Measurements from ENCODE around the gene PSMD8. TPM values are rescaled to one million over a fixed set of nuclear protein-coding genes. Genes with fewer than 3 reads are reported as not detected.

PSMD8 gene
- total and polyA plus RNA-seq, 2 of the 8 experiments (the other 6 are each of a cell fraction or from before 2014, with no cell fraction given) = 170 to 486 TPM

GRCh38 chr19:38425222-38425809, 50.9 kb downstream of the PSMD8 start:
- no peak overlapping the region for H3K56ac ChIP-seq (replicated peaks; ENCODE audit: insufficient read length, low read depth, low read length)
- no peak overlapping the region for H3K9ac ChIP-seq (replicated peaks in 1 of 4; ENCODE audit: extremely low read depth in 1 of 4, low read depth in 3 of 4, low read length in 3 of 4)
- H3K9me3 ChIP-seq (ENCODE audit: insufficient read depth in 2 of 2, low read depth in 1 of 2, low read length in 1 of 2) = no peaks in the 10 kb centered on the region
- peak overlapping the region; percentile 44 to 48; a peak in 3 of 4 replicates for H3K4me2 ChIP-seq (ENCODE audit: insufficient read depth in 1 of 2, low read depth in 2 of 2, low read length in 2 of 2)
- DNase-seq (ENCODE audit: low read depth in 1 of 2, low spot score in 2 of 2) = peak in 1 of 2 experiments; percentile 55
- H2BK5ac ChIP-seq (ENCODE audit: low read depth, low read length) = peak overlapping the region; percentile 79; the same call in 1 of the 2 replicates
- H2BK120ac ChIP-seq (replicated peaks; ENCODE audit: low read depth, low read length) = peak overlapping the region; percentile 65
- H3K4me1 ChIP-seq (replicated peaks in 1 of 4; ENCODE audit: control insufficient read depth in 3 of 4, insufficient read depth in 4 of 4, low read length in 3 of 4) = peaks cover 4 to 8% (median 8%) of the 10 kb centered on the region in 4 experiments; a peak in 6 of 7 replicates
- peak overlapping the region; percentile 62 for H2AFZ ChIP-seq (ENCODE audit: low read length)
- H3K4me3 ChIP-seq (ENCODE audit: extremely low read depth in 1 of 4, insufficient read depth in 2 of 4, low read depth in 3 of 4, low read length in 4 of 4) = peak overlapping the region in 1 of 4 experiments; percentile 34; a peak in 1 of 8 replicates
- H3K18ac ChIP-seq (ENCODE audit: extremely low read depth, low read length) = peak overlapping the region; percentile 87; the same call in 1 of the 2 replicates
- peak overlapping the region; percentile 29; the same call in 1 of the 2 replicates for H2BK12ac ChIP-seq (ENCODE audit: low read depth, low read length)
- H3K79me2 ChIP-seq (ENCODE audit: control insufficient read depth in 1 of 2, insufficient read depth in 2 of 2, low read length in 2 of 2) = no peaks in the 10 kb centered on the region
- H4K20me1 ChIP-seq (replicated peaks in 1 of 2; ENCODE audit: control insufficient read depth in 1 of 2, insufficient read depth in 2 of 2, low read length in 2 of 2) = no peaks in the 10 kb centered on the region
- no peaks in the 10 kb centered on the region for H3K36me3 ChIP-seq (ENCODE audit: control insufficient read depth in 2 of 4, insufficient read depth in 4 of 4, low read length in 3 of 4)
- FAIRE-seq = no peak
- no peaks in the 10 kb centered on the region; the same call in 1 of the 2 replicates for H3K23me2 ChIP-seq (ENCODE audit: low read depth, low read length)
- peak overlapping the region; percentile 81 for H4K8ac ChIP-seq (ENCODE audit: extremely low read depth, insufficient read depth, low read length)
- peak overlapping the region; percentile 83 for H4K91ac ChIP-seq (replicated peaks; ENCODE audit: insufficient read length, low read length)
- H3K27ac ChIP-seq (ENCODE audit: low read depth, low read length) = no peak overlapping the region
- CTCF ChIA-PET (ENCODE audit: partially characterized antibody) = interaction anchor here (0.7 to 3.2 kb wide), 9 partner anchors 9 to 181 kb away, joined by 3 to 10 read pairs (median 4); partner anchors contain the start of gene FAM98C
- no peak overlapping the region for H2AK5ac ChIP-seq (ENCODE audit: low read depth, low read length)
- H3K79me1 ChIP-seq (ENCODE audit: low read depth, low read length) = no peaks in the 10 kb centered on the region
- no peak overlapping the region for H3K23ac ChIP-seq (ENCODE audit: insufficient read length)
- H2BK15ac ChIP-seq (ENCODE audit: low read length) = peak overlapping the region; percentile 72; the same call in 1 of the 2 replicates
- POLR2A ChIA-PET (ENCODE audit: partially characterized antibody) = interaction anchor here (0.7 to 2.0 kb wide), 5 partner anchors 10 to 35 kb away, joined by 3 to 9 read pairs (median 5); no protein-coding TSS in a partner anchor
- no peak for TF ChIP-seq RNF2 (IDR thresholded peaks at IDR 0.05; ENCODE audit: borderline replicate concordance, low read depth, low read length, missing control alignments, poor library complexity, severe bottlenecking)
- no peak for TF ChIP-seq ZNF274 (IDR thresholded peaks at IDR 0.05; ENCODE audit: borderline replicate concordance, extremely low read depth, low read length)
- TF ChIP-seq, protein P1, sequence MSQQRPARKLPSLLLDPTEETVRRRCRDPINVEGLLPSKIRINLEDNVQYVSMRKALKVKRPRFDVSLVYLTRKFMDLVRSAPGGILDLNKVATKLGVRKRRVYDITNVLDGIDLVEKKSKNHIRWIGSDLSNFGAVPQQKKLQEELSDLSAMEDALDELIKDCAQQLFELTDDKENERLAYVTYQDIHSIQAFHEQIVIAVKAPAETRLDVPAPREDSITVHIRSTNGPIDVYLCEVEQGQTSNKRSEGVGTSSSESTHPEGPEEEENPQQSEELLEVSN (IDR thresholded peaks at IDR 0.05) = no peak
- no peak for TF ChIP-seq HDAC2 (IDR thresholded peaks at IDR 0.05; ENCODE audit: borderline replicate concordance in 1 of 2, low read depth in 2 of 2, low read length in 2 of 2)
- no peak for TF ChIP-seq POU5F1 (IDR thresholded peaks at IDR 0.05; ENCODE audit: low read depth, low read length)
- peak; percentile 70; the same call in 1 of the 2 replicates for TF ChIP-seq KDM1A (IDR thresholded peaks at IDR 0.05; ENCODE audit: borderline replicate concordance, low read length)
- no peaks in the 10 kb centered on the region for H3K27me3 ChIP-seq (replicated peaks in 1 of 4; ENCODE audit: control insufficient read depth in 3 of 4, extremely low read depth in 1 of 4, insufficient read depth in 3 of 4, low read length in 3 of 4)
- H3K14ac ChIP-seq (ENCODE audit: insufficient read length) = no peak overlapping the region
- WGBS, 2 experiments (ENCODE audit: extremely low coverage in 1 of 2, insufficient coverage in 1 of 2, insufficient read length in 1 of 2, insufficient replicate concordance in 2 of 2, low coverage in 1 of 2, low lambda C conversion rate in 2 of 2, missing lambda C conversion rate in 1 of 2) = 76% methylated on average over 7 of the region's 7 CpGs; no CpG with 5 or more reads in 1 of the 2 experiments
- H3K4ac ChIP-seq (replicated peaks; ENCODE audit: insufficient read length, low read depth, low read length) = no peak overlapping the region
- H4K5ac ChIP-seq (ENCODE audit: insufficient read length, low read depth, low read length) = no peak overlapping the region
- 0 out of 2 replicates have a peak overlapping the region, but pooled peaks have one; percentile 61 for H2BK20ac ChIP-seq (ENCODE audit: low read length)

Measured in H1 (cell line).